Caco-2 (cell line): ENCODE results near the gene CFAP68. TPM values are rescaled to one million over a fixed set of nuclear protein-coding genes. Genes with fewer than 3 reads are reported as not detected.

ENCODE experiments used
- BruUV-seq: library from RNA; stranded (reverse); fragments of 400-500 nt; replicated peaks from 2 replicates; lab custom pipeline; 2021; lab: Mats Ljungman, UMichigan
- CTCF ChIA-PET: fragments of 300-600 bp; sonication (Branson Sonifier 250); formaldehyde crosslinking; loops from one replicate; lab custom pipeline; 2022; ENCODE audit warnings: antibody characterized with exemption; lab: Charles Lee
- POLR2A ChIA-PET: fragments of 300-600 bp; sonication (Branson Sonifier 250); formaldehyde crosslinking; loops from one replicate; lab custom pipeline; 2022; ENCODE audit warnings: antibody characterized with exemption; lab: Charles Lee
- DNase-seq, 2 experiments: peaks; one replicate each; pipeline versions ENCODE4 v3.0.0 to v3.0.0-alpha.2; 2020 to 2022
- H3K27me3 ChIP-seq: replicated peaks from 2 replicates; pipeline ENCODE4 v1.6.0; 2011; ENCODE audit warnings: low read length; ENCODE audit not compliant: control insufficient read depth, insufficient read depth
- H3K36me3 ChIP-seq: 2 replicates; pipeline ENCODE4 v1.5.1; 2011; ENCODE audit warnings: low read length; ENCODE audit not compliant: control insufficient read depth, insufficient read depth
- H3K4me1 ChIP-seq: fragments of 250-450 bp; sonication (Bioruptor Pico); 2 replicates; pipeline ENCODE4 v1.5.1; 2020; ENCODE audit warnings: mild to moderate bottlenecking
- H3K4me3 ChIP-seq: 2 replicates; pipeline ENCODE4 v1.5.1; 2011; ENCODE audit warnings: low read depth, mild to moderate bottlenecking, control low read depth, low read length
- H3K9me3 ChIP-seq: fragments of 250-450 bp; sonication (Bioruptor Pico); 2 replicates; pipeline ENCODE4 v1.5.1; 2020; ENCODE audit warnings: mild to moderate bottlenecking, moderate library complexity
- H3K27ac Mint-ChIP-seq: one replicate; pipeline ENCODE4 v1.8.0; 2022; ENCODE audit warnings: mixed read lengths; ENCODE audit not compliant: unreplicated experiment
- H3K27me3 Mint-ChIP-seq: one replicate; pipeline ENCODE4 v1.8.0; 2022; ENCODE audit warnings: mixed read lengths; ENCODE audit not compliant: insufficient read depth, unreplicated experiment
- H3K36me3 Mint-ChIP-seq: one replicate; pipeline ENCODE4 v1.8.0; 2022; ENCODE audit warnings: mild to moderate bottlenecking, mixed read lengths; ENCODE audit not compliant: insufficient read depth, unreplicated experiment
- H3K4me1 Mint-ChIP-seq: one replicate; pipeline ENCODE4 v1.8.0; 2022; ENCODE audit warnings: low read depth, mixed read lengths; ENCODE audit not compliant: unreplicated experiment
- H3K4me3 Mint-ChIP-seq: one replicate; pipeline ENCODE4 v1.8.0; 2022; ENCODE audit warnings: mild to moderate bottlenecking, moderate library complexity, mixed read lengths; ENCODE audit not compliant: unreplicated experiment
- H3K9me3 Mint-ChIP-seq: one replicate; pipeline ENCODE4 v1.8.0; 2022; ENCODE audit warnings: mixed read lengths; ENCODE audit not compliant: unreplicated experiment
- CTCF ChIP-seq, 2 experiments: fragments of 200-600 bp in 1 of 2; IDR thresholded peaks; 1 replicate in 1 of 2; 2 replicates in 1 of 2; pipeline versions ENCODE4 v1.5.1 to v1.8.0; 2011 to 2022; ENCODE audit warnings: antibody characterized with exemption in 1 of 2, control low read depth in 1 of 2, inconsistent platforms in 1 of 2, low read depth in 1 of 2, low read length in 1 of 2, mild to moderate bottlenecking in 1 of 2, moderate library complexity in 1 of 2; ENCODE audit not compliant: insufficient read depth in 1 of 2, severe bottlenecking in 1 of 2, unreplicated experiment in 1 of 2
- intact Hi-C: fragments of 100-400 bp; cut with micrococcal nuclease; formaldehyde crosslinking; loops from one replicate; pipeline ENCODE4 v1.10.0; 2022; ENCODE audit not compliant: unreplicated experiment
- total RNA-seq: library from RNA; stranded (reverse); gene quantifications from 2 replicates; pipeline ENCODE4 v1.2.3, GENCODE V29; 2022

CFAP68 gene
- total RNA-seq, 1 experiment from 2014 or later, result 71.4 TPM

GRCh38 chr11:111834432-111835163, 44.7 kb upstream of the CFAP68 start:
- ChIA-PET CTCF (interaction anchor here (1.6 to 2.5 kb wide), 2 partner anchors 11 to 68 kb away, joined by 5 to 14 read pairs; partner anchors contain the start of gene PPP2R1B), POLR2A (no interaction called here)
- no TSS peak for BruUV-seq
- Mint-ChIP-seq H3K27ac (no peak overlapping the region), H3K4me1 (peaks cover 13% of the 10 kb centered on the region), H3K27me3 (no peaks in the 10 kb centered on the region), H3K4me3 (no peak overlapping the region), H3K9me3 (no peaks in the 10 kb centered on the region), H3K36me3 (peaks cover 12% of the 10 kb centered on the region)
- Histone ChIP-seq H3K9me3 (no peaks in the 10 kb centered on the region), H3K4me3 (no peak overlapping the region), H3K36me3 (peaks cover 4% of the 10 kb centered on the region; the same call in 1 of the 2 replicates), H3K27me3 (no peaks in the 10 kb centered on the region), H3K4me1 (peaks cover 9% of the 10 kb centered on the region)
- TF ChIP-seq CTCF (IDR thresholded peaks at IDR 0.05; ENCODE audit: insufficient read depth in 1 of 2, low read depth in 1 of 2, low read length in 1 of 2, severe bottlenecking in 1 of 2, unreplicated experiment in 1 of 2), result no peak
- intact Hi-C loops, result no loop called here
- DNase-seq, result no peak

- no peaks in the 10 kb centered on the region for H3K27me3 ChIP-seq
- CTCF ChIA-PET, result interaction anchor here (2.5 kb wide), 1 partner anchor 70 kb away, joined by 14 read pairs; the partner anchor contains the start of gene PPP2R1B
- H3K4me1 ChIP-seq, result peaks cover 18% of the 10 kb centered on the region
- H3K9me3 ChIP-seq, result no peaks in the 10 kb centered on the region
- Mint-ChIP-seq H3K9me3 (no peaks in the 10 kb centered on the region), H3K4me3 (no peak overlapping the region), H3K4me1 (peaks cover 24% of the 10 kb centered on the region), H3K27ac (peak overlapping the region; percentile 24), H3K36me3 (peaks cover 12% of the 10 kb centered on the region), H3K27me3 (no peaks in the 10 kb centered on the region)
- no peak overlapping the region for H3K4me3 ChIP-seq
- no TSS peak for BruUV-seq
- peaks cover 4% of the 10 kb centered on the region; the same call in 1 of the 2 replicates for H3K36me3 ChIP-seq
- TF ChIP-seq CTCF (IDR thresholded peaks at IDR 0.05; ENCODE audit: insufficient read depth in 1 of 2, low read depth in 1 of 2, low read length in 1 of 2, severe bottlenecking in 1 of 2, unreplicated experiment in 1 of 2), result no peak
- no peak for DNase-seq
- intact Hi-C loops, result no loop called here
- POLR2A ChIA-PET, result no interaction called here
Observed at GRCh38 chr11:111835665-111836064, 43.7 kb upstream of the CFAP68 start.

- no TSS peak for BruUV-seq
- Mint-ChIP-seq H3K4me1 (peaks cover 28% of the 10 kb centered on the region), H3K36me3 (peaks cover 12% of the 10 kb centered on the region), H3K9me3 (no peaks in the 10 kb centered on the region), H3K4me3 (no peak overlapping the region), H3K27ac (peak overlapping the region; percentile 24), H3K27me3 (no peaks in the 10 kb centered on the region)
- ChIA-PET CTCF (no interaction called here), POLR2A (no interaction called here)
- H3K4me1 ChIP-seq, result peaks cover 23% of the 10 kb centered on the region
- no peak for DNase-seq
- H3K36me3 ChIP-seq, result peaks cover 4% of the 10 kb centered on the region; the same call in 1 of the 2 replicates
- intact Hi-C loops, result no loop called here
- TF ChIP-seq CTCF (IDR thresholded peaks at IDR 0.05; ENCODE audit: insufficient read depth in 1 of 2, low read depth in 1 of 2, low read length in 1 of 2, severe bottlenecking in 1 of 2, unreplicated experiment in 1 of 2), result no peak
- no peak overlapping the region for H3K4me3 ChIP-seq
- no peaks in the 10 kb centered on the region for H3K9me3 ChIP-seq
- no peaks in the 10 kb centered on the region for H3K27me3 ChIP-seq
Observed at GRCh38 chr11:111836162-111836561, 43.2 kb upstream of the CFAP68 start.
